GM20000 (cell line): ENCODE data around the gene GMPPB.
A peak's percentile ranks its signal among the peaks of the same experiment; 100 is the strongest.
"Not testable (repeated sequence)": the region's sequence is repeated elsewhere in the genome, so short reads cannot be mapped to it uniquely, and the experiment has no call there.

Source experiments
- DNase-seq: peaks from one replicate; pipeline ENCODE4 v3.0.0; 2012; ENCODE audit warnings: low spot score
- CTCF ChIP-seq: IDR thresholded peaks from 2 replicates; pipeline ENCODE4 v1.5.1; 2012; ENCODE audit warnings: mild to moderate bottlenecking, control low read depth; ENCODE audit errors: extremely low read depth, missing control alignments

The GMPPB gene

GRCh38 chr3:49699281-49699979 lies 24.3 kb downstream of the GMPPB start:
- DNase-seq, result no peak
- no peak for TF ChIP-seq CTCF

GRCh38 chr3:49695350-49696015 lies 28.3 kb downstream of the GMPPB start:
- not testable (repeated sequence) for DNase-seq

GRCh38 chr3:49694409-49695070 lies 29.2 kb downstream of the GMPPB start:
- DNase-seq, result not testable (repeated sequence)

DNA sequence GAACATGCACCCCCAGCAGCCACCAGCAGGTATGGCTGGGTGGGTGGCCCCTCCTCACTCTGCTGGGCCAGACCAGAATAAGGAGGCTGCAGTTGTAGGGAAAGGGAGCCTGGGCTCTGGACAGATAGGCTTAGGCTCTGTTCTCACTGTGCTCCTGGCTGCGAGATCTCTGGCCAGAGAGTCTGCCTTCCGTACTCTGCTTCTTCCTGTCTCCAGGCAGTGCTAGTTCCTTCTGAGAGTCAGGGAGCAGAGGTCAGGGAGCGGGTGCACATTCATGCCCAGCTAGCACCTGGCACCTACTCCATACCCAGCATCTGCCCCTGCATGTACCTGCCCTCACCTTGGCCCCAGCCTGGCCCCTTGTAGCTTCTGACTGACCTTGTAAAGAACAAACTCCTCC lies 32.3 kb downstream of the GMPPB start:
- DNase-seq, result not testable (repeated sequence)

- DNase-seq, result not testable (repeated sequence)
Observed at GRCh38 chr3:49690856-49691255, 32.9 kb downstream of the GMPPB start.

GRCh38 chr3:49689908-49690624 lies 33.7 kb downstream of the GMPPB start:
- not testable (repeated sequence) for DNase-seq

GRCh38 chr3:49689046-49689907 lies 34.5 kb downstream of the GMPPB start, which contains the start of the genes MST1 and RNF123:
MST1 (minus strand) TSS chr3:49689474; CDS start chr3:49688691, 783 bp downstream.
RNF123 (plus strand) TSS chr3:49689557; CDS start chr3:49691166, 1,609 bp downstream.
- peak; percentile 93 for DNase-seq
- TF ChIP-seq CTCF, result no peak

DNA sequence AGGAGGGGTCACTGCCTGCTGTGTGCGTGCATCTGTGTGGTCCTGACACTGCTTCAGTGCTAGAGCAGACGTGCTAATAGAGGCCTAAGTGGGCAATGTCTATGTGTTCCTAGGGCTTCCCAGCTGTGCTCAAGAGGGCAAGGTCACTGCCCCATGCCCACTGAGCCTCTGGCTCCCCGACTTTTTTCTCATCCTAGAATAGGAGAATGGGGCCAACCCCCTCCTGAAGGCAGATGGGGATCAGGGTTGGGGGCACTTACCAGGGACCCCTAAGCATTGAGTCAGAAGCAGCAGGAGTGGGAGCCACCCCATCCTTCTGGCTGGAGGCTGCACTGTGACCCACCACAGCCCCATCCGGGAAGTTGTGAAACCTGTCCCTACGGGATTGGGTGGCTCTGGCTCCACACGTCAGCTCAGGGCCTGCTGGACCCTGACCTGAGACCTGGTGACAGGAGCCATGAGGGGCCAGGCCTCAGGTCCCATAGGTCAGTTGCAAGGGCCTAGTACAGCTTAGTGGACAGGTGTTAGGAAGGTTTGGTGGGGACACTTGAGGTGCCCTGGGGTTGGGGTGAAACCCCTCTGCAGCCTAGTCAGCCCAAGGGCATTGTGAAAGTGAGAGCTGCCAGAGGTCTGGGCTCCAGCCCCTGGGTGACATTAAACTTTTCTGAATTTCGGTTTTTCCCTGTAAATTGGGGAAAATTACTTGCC lies 35.3 kb downstream of the GMPPB start:
- DNase-seq, result not testable (repeated sequence)

DNA sequence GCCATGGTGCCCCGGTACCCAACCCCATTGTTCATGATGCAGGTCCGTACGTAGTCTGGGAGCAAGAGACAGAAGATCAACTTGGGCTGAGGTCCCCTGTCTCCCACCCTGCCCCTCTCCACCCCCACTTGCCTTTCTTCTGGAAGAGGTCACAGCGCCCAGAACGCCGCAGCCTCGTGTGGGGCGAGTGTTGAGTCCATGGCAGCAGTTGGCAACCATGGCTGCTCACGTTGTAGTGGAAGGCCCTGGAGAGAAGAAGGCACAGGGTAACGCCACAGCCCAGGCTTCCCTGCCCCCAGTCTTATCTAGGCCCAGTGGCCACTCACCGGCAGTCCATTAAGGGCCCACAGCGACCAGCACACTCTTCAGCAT lies 36.3 kb downstream of the GMPPB start:
- not testable (repeated sequence) for DNase-seq

GRCh38 chr3:49686769-49687423 lies 36.9 kb downstream of the GMPPB start:
- DNase-seq, result not testable (repeated sequence)

GRCh38 chr3:49686346-49686745 lies 37.4 kb downstream of the GMPPB start:
- DNase-seq, result not testable (repeated sequence)

DNA sequence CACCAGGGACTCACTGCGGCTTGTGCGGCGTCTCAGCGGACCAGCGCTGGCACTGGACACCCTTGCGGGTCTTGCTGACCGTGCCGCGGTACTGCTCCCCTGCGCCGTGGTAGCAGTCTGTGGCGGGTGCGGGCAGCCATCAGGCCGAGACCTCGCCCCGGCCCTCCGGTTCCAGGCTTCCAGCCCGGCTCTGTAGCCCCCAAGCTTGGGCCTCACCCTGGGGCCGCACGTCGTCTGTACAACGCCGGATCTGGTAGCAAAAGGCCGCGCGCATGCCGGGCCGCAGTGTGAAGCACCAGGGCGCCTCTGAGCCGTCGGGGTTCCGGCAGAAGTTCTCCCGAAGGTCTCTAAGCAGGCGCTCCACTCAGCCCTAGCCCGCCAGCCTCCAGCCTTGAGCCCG lies 37.9 kb downstream of the GMPPB start:
- DNase-seq, result not testable (repeated sequence)

- DNase-seq, result not testable (repeated sequence)
Observed at GRCh38 chr3:49685103-49685502, 38.6 kb downstream of the GMPPB start.

GRCh38 chr3:49684453-49684852 lies 39.3 kb downstream of the GMPPB start:
- DNase-seq, result not testable (repeated sequence)
